Measurements from ENCODE around the gene GRK4. TPM values are rescaled to one million over a fixed set of nuclear protein-coding genes. Genes with fewer than 3 reads are reported as not detected.

GRK4 gene
- total and polyA plus RNA-seq, 12 donors = 4.7 to 29.2 (median 8.0) TPM

DNA sequence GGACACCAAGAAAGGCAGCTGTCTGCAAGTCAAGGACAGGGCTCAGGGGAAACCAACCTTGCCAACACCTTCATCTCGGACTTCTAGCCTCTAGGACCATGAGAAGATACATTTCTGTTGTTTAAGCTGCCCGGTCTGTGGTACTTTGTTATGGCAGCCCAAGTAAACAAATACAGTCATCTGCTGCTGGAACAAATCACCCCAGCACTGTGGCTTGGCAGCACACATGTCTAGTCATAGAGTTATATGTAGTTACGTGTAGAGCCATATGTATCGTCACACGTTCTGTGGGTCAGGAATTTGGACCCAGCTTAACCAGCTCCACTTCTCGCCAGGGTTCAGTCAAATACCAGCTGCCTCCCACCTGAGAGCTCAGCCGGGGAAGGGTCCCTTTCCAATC, 108.4 kb downstream of the GRK4 start:
- Histone ChIP-seq H3K4me1 (replicated peaks in 1 of 2) (peaks cover 15 to 18% of the 10 kb centered on the region in 2 donors), H3K9me3 (replicated peaks in 1 of 3) (no peaks in the 10 kb centered on the region), H3K27ac (no peak overlapping the region), H3K36me3 (replicated peaks in 1 of 2) (no peaks in the 10 kb centered on the region), H3K4me3 (no peak overlapping the region), H3K27me3 (no peaks in the 10 kb centered on the region)
- intact Hi-C loops (cut with DNase I) = no loop called here
- DNase-seq = peak in 1 of 7 donors; percentile 20
- TF ChIP-seq, protein P1, sequence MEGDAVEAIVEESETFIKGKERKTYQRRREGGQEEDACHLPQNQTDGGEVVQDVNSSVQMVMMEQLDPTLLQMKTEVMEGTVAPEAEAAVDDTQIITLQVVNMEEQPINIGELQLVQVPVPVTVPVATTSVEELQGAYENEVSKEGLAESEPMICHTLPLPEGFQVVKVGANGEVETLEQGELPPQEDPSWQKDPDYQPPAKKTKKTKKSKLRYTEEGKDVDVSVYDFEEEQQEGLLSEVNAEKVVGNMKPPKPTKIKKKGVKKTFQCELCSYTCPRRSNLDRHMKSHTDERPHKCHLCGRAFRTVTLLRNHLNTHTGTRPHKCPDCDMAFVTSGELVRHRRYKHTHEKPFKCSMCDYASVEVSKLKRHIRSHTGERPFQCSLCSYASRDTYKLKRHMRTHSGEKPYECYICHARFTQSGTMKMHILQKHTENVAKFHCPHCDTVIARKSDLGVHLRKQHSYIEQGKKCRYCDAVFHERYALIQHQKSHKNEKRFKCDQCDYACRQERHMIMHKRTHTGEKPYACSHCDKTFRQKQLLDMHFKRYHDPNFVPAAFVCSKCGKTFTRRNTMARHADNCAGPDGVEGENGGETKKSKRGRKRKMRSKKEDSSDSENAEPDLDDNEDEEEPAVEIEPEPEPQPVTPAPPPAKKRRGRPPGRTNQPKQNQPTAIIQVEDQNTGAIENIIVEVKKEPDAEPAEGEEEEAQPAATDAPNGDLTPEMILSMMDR (IDR thresholded peaks at IDR 0.05) = no peak
- TF ChIP-seq POLR2A (IDR thresholded peaks at IDR 0.05) = no peak
- 79 to 89% (median 85%) methylated on average over 7 of the region's 7 CpGs for WGBS, 4 donors

DNA sequence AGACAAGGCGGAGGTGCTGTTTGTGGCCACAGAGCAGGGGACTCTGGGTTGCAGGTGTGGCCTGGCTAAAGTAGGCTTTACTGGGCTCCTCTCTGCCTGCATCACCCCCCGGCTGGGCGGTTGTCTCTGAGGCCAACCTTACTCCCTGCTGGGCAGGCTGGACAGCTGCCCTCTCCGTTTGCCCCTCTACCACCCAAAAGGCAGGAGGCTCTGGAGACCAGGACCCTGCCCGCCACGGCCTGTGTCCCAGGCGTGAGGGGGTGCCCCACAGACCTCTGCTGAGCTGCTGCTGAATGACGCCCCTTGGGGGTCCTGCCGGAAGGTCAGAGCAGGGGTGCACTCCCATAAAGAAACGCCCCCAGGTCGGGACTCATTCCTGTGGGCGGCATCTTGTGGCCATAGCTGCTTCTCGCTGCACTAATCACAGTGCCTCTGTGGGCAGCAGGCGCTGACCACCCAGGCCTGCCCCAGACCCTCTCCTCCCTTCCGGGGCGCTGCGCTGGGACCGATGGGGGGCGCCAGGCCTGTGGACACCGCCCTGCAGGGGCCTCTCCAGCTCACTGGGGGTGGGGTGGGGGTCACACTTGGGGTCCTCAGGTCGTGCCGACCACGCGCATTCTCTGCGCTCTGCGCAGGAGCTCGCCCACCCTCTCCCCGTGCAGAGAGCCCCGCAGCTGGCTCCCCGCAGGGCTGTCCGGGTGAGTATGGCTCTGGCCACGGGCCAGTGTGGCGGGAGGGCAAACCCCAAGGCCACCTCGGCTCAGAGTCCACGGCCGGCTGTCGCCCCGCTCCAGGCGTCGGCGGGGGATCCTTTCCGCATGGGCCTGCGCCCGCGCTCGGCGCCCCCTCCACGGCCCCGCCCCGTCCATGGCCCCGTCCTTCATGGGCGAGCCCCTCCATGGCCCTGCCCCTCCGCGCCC, 110.0 kb downstream of the GRK4 start:
- intact Hi-C loops (cut with DNase I) = no loop called here
- TF ChIP-seq POLR2A (IDR thresholded peaks at IDR 0.05) = no peak
- TF ChIP-seq, protein P1 (IDR thresholded peaks at IDR 0.05) = no peak
- Histone ChIP-seq H3K36me3 (replicated peaks in 1 of 2) (no peaks in the 10 kb centered on the region), H3K4me1 (replicated peaks in 1 of 2) (peaks cover 15 to 32% of the 10 kb centered on the region in 2 donors), H3K9me3 (replicated peaks in 1 of 3) (no peaks in the 10 kb centered on the region), H3K27me3 (no peaks in the 10 kb centered on the region), H3K27ac (peak overlapping the region in 2 of 5 donors; percentile 64 to 97), H3K4me3 (peak overlapping the region in 3 of 4 donors; percentile 52 to 97 (median 60))
- DNase-seq = peak in 3 of 7 donors; percentile 12 to 64 (median 41)
- WGBS, 4 donors = 9 to 37% (median 22%) methylated on average over 9 to 51 of the region's 54 CpGs

DNA sequence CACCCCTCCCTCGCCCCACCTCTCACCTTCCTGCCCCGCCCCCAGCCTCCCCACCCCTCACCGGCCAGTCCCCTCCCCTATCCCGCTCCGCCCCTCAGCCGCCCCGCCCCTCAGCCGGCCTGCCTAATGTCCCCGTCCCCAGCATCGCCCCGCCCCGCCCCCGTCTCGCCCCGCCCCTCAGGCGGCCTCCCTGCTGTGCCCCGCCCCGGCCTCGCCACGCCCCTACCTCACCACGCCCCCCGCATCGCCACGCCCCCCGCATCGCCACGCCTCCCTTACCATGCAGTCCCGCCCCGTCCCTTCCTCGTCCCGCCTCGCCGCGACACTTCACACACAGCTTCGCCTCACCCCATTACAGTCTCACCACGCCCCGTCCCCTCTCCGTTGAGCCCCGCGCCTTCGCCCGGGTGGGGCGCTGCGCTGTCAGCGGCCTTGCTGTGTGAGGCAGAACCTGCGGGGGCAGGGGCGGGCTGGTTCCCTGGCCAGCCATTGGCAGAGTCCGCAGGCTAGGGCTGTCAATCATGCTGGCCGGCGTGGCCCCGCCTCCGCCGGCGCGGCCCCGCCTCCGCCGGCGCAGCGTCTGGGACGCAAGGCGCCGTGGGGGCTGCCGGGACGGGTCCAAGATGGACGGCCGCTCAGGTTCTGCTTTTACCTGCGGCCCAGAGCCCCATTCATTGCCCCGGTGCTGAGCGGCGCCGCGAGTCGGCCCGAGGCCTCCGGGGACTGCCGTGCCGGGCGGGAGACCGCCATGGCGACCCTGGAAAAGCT, 110.9 kb downstream of the GRK4 start, which contains the start of the genes HTT and HTT-AS:
HTT (plus strand) TSS at position 604 of the 768 bp plus-strand sequence; CDS start at position 749, 145 bp downstream.
HTT-AS (minus strand) TSS at position 461 of the 768 bp plus-strand sequence.
- 0 to 2% (median 1%) methylated on average over 30 to 79 of the region's 81 CpGs for WGBS, 4 donors
- Histone ChIP-seq H3K4me1 (replicated peaks in 1 of 2) (peaks cover 15 to 36% of the 10 kb centered on the region in 2 donors), H3K27me3 (no peaks in the 10 kb centered on the region), H3K36me3 (replicated peaks in 1 of 2) (no peaks in the 10 kb centered on the region), H3K27ac (peak within 1 kb of the TSS; percentile 87 to 97 (median 93)), H3K9me3 (replicated peaks in 1 of 3) (no peaks in the 10 kb centered on the region), H3K4me3 (peak within 1 kb of the TSS; percentile 71 to 97 (median 95))
- peak; percentile 97 to 99 (median 98) for DNase-seq
- peak; percentile 51 to 86 for TF ChIP-seq POLR2A (IDR thresholded peaks at IDR 0.05)
- TF ChIP-seq, protein P1 (IDR thresholded peaks at IDR 0.05) = peak in 2 of 6 experiments; percentile 13 to 39
- intact Hi-C loops (cut with DNase I) = no loop called here
